Activated CD8-positive, alpha-beta memory T cell treated with anti-CD3 and anti-CD28 coated beads, Interleukin-2, amount 50 U/mL, for 48 hours (primary cell): ENCODE measurements around the gene BMF.

ENCODE experiments used
- DNase-seq: peaks from one replicate; pipeline ENCODE4 v3.0.0-alpha.2; 2020

Gene BMF

DNA sequence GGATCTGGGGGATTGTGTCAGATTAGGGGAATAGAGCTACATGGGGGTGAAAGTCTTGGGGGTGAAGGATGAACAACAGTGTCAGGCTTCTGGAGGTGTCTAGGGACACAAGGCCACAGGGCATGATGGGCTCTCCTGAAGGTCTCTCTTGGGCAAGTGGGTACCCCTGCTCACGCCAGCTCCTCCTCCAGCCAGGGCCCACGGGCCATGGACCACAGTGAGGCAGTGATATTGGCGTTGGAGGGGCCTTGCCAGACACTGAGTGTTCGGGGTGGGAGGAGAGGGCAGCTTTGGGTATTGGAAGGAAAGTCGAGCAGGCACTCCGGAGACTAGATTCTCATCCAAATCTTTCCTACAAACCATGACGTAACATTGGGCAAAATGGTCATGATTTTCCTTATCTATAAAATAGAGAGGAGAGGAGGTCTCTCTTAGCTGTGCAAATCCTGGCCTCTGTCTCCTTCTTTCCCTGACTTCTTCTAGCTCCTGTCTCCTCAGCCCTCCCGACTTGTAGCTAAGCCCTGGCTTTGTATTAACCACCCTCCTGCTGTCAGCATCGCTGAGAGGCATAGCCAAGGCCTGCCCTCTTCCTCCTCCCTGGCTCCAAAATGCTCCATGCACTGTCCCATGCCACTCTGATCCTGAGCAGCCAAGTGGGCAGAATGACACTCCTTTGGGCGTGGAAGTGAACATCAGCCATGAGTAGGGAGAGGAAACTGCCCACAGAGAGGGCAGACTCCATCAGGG, 45.7 kb downstream of the BMF start:
- DNase-seq = no peak

DNA sequence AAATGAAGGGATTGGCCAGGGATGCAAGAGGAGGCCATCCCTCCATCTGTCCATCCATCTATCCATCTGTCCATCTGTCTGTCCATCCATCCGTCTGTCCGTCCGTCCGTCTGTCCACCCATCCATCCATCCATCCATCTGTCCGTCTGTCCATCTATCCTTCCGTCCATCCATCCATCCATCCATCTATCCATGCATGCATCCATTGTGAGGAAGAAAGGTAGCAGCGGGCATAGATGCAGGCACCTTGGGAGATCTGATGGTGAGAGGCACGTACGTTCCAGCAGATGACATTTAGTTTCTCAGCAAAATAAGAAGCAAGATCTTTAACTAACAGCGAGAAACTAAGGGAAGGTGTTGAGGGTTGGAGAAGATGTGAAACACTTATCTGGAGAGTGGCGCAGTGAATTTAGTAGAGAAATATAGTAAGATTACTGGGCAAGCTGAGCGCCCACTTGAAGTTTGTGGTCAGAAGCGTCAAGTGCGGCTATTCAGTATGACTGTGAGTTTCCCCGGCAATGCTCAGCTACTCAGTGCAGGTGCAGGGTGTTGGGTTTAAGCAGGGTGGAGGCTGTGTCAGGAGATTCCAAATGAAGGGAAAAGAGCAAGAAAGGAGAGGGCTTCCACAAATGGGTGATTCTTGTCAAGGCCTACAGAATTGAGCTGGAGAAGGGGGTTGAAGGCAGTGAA, 47.3 kb downstream of the BMF start:
- DNase-seq = no peak

DNA sequence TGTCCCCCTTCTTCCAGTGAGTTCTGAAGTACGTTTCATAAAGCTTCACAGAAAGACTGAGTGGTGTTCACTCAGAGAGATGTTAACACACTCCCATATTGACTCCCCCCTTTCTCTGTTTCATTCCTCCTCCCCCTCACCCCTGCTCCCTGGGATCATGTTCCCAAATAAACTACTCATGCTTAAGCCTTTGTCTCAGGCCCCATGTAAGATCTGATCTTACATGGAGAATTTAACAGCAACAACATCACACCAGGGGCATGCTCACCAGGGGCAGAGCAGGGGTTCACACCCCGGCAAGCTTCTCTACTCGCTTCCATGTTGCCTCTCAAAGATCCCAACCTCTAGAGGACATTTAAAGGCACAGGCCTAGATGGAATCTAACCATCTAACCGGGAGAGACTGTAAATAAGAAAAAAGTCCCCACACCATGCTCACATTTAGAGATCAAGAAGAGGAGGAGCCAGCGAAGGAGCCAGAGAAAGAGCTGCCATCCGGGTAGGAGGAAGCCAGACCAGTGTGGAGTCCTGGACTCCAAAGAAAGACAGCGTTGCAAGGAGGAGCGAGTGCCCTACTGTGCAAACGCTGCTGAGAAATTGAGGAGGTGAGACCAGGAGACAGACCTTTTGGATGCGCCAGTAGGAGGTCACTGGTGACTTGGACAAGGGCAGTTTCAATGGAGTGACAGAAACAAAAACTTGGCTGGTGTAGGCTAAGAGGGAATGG, 48.3 kb downstream of the BMF start:
- no peak for DNase-seq

DNA sequence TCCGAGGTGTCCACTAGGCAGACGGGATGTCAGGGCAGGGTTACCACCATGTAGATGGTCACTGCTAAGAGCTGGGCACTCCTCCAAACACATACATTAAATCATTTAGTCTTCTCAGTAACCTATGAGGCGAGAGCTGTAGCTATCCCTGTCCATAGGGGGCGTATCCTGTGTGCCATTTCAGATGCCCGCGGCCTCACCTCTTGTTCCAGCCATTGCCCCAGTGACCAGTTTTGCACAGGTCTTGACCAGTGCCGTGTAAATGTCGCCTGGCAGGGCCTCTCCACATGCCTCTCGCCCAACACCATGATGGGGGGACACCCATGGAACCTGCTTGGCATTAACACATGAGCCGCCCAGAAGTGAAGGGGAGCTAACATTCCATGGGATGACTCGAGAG, 48.9 kb downstream of the BMF start:
- no peak for DNase-seq

DNA sequence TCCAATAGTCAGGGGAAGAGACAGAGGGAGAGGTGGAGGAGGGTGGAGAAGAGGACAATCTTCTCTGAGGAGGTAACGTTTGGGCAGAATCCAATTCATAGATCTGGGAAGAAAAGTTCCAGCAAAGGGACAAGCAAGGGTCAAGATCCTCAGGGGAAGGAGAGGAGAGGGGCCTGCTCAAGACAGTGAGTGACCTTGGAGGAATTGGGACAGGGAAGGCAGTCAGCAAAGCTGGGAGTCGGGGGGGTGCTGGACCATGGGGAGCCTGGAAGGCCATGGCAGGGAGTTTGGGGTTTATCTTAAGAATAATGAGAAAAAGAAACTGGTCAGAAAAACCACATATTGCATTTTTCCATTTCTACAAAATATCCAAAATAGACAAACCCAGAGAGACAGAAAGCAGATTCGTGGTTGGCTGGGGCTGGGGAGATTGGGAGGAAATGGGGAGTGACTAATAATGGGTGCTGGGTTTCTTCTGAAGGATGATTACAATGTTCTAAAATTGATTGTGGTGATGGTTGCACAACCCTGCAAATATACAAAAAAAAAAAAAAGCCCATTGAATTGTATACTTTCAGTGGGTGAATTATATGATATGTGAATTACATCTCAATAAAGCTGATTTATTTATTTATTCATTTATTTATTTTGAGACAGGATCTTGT, 50.1 kb downstream of the BMF start:
- no peak for DNase-seq

DNA sequence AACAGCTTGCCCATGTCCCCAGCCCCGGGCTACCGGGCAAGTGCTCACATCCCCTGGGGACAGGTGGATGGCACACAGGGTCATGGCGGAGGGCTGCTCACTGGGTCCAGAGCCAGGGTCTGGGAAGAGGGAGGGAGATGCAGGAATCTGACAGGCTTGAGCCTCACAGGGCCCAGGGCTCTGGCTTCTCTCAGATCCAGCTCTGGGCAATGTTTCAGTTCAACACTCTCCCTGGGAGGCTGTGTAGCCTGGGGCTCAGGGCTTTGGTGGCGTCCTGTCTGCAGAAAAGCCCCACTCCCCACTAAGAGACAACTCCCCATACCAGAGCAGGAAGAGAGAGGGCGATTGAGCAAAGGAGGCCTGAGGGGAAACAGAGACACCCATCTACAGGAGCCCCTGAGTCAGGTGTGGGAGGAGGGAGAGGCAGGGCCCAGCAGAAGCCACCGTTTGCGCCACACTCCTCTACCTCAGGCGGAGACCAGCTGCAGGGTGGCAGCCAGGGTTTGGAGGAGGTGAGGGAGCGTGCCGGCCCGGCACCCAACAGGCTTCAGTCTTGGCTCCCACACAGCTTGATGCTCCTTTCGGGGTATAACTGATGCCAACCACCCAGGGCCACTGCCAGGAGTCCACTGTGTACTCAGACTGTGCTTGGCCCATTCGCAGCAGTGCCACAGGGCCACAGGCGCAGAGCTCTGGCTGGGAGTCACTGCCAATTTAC, 52.9 kb downstream of the BMF start:
- no peak for DNase-seq

DNA sequence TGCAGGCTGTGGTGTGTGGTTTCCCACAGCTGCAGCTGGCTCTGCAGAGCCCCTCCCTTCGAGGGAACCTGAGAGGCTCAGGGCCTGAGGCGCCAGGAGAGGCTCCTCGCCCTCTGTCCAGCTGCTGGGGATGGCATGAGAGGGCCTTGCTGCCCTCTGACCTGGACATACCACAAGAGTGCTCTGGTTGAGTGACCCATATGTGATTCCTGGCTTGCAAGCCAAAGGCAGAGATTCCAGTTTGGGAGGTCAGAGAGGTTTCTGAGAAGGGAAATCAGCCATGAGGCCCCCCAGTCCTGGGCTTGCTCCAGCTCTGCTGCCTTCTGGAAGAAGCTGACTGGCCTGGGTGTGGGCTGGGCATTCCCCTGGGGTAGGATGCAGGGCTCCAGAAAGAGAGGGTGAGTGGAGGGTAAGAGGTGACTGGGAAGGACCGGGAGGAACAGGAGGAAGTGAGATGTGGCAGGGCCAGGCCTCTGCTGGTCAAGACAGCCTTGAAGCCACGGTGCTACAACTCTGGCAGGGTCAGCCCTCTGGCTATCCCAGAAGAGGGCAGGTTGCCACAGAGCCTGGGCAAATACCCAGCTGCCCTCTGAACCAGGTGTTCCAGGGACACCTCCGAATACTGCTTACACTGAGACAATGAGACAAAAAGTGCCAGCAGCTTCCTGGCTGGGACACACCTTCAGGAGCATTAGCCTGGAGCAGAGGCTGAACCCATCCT, 53.7 kb downstream of the BMF start:
- no peak for DNase-seq

DNA sequence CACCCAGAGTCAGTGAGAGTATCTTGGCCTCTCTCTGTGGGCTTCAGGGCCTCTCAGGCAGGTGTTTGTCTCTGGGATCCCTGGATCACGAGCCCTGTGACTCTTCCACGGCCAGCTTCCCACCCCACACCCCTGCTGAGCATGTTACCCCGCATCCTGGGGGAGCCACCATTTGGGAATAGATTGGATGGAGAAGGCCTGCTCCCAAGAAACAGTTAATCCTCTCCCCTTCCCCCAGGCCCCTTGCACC, 54.1 kb downstream of the BMF start:
- DNase-seq = no peak

DNA sequence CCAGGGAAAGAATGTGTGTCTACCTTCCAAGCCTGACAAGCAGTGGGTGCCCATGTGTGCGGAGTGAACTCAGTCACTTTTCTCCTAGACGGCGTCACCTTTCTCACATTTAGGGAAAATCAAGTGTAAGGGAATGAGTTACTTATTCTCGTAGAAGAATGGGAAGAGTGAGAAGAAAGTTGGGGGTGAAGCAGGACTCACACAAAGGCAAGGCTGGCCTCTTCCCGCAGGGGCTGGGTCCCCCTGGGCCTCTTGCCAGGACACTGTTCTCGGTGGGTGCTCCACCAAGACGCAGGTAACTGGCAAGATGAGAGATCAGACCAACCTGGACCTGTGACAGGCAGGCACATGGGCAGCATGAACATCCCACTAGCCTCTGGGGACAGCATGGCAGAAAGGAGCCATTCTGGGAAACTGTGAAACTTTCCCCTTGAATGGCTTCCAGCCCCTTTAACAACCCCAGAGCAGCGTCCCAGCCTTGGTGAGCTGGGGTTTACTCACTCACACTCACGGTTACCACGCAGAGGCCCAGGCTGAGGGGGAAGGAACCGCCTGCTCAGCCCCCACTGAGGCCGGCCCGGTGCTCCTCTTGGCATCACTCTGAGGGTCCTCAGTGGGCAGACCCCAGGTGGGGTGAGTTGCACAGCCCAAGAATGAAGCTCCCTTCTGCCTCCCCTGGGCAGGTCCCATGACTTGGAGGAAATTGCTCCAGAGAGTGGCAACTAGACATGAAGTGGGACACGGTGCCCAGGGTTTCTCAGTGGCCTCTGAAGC, 54.7 kb downstream of the BMF start:
- peak; percentile 76 for DNase-seq

DNA sequence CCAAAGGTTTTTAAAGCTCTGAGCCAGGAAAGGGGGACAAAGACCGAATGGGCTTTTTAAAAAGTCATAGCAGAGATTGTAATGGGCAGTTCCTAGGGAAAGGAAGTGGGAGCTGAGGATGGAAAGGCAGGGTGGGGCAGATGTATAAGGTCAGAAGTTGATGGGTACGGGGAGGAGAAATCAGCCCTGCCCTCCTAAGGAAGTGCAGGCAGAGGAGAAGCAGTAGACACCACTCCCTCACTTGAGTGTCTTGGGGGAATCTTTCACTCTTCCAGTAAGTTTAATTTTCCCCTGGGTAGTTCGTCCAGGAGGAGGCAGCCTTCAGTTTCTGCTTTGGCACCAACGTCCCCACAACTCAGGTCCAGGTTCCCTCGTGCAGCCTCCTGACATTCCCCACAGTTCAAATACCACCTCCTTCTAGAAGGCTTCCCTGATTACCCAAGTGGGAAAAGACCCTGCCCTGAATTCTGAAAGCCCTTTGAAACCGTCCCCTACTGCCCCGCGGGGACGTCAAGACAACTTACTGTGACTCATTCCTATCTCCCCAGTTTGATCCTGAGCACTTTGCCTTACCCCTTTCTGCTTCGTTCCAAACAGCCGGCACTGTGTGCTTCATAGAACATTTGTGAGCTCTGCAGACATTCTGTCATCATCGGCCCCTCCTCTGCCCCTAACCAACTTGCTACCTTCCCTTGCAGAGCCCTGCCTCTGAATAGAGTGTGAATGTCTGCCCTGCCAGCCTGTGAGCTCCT, 55.4 kb downstream of the BMF start:
- no peak for DNase-seq

DNA sequence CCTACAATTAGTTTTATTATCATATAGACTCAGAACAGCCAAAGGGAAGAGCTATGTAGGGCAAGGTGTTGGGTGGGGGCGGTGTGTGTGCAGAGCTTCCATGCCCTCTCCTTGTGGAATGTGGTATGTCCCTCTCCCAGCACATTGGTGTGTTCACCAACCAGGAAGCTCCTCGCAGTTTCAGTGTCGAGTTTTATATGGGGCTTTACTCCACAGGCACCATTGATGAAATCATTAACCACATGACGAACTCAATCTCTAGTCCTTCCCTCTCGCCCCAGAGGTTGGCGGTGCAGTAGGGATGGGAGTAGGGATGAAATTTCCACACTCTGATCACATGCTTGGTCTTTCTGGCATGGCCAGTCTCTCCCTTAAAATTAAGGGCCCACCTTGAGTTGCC, 56.1 kb downstream of the BMF start:
- no peak for DNase-seq

DNA sequence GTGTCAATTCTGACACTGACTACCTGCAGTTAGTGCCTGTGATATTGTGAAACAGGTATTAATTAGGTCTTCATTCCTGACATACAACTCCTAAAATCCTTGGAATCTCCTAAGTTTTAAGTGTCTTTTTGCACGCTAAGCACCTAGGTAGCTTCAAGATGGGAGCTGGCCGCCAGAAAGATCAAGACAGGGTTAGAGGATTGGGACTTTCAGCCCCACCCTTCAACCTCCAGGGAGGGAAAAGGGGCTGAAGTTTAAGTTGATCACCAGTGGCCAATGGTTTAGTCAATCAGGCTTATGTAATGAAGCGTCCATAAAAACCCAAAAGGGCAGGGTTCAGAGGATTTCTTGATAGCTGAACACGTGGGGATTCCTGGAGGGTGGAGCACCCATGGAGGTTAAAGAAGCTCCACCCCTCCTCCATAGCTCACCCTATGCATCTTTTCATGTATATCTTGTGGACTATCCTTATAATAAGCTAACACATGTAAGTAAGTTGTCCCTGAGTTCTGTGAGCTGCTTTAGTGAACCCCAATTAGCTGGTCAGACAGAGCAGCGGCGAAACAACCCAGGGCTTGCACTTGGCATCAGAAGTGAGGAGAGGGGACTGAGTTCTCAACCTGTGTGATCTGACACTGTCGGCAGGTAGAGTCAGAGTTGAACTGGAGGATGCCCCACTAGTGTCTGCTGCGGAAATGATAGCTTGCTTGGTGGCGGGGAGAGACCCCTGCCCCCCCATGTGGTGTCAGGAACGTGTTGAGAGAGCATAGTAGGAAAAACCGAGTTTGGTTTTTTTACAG, 56.9 kb downstream of the BMF start:
- DNase-seq = no peak

DNA sequence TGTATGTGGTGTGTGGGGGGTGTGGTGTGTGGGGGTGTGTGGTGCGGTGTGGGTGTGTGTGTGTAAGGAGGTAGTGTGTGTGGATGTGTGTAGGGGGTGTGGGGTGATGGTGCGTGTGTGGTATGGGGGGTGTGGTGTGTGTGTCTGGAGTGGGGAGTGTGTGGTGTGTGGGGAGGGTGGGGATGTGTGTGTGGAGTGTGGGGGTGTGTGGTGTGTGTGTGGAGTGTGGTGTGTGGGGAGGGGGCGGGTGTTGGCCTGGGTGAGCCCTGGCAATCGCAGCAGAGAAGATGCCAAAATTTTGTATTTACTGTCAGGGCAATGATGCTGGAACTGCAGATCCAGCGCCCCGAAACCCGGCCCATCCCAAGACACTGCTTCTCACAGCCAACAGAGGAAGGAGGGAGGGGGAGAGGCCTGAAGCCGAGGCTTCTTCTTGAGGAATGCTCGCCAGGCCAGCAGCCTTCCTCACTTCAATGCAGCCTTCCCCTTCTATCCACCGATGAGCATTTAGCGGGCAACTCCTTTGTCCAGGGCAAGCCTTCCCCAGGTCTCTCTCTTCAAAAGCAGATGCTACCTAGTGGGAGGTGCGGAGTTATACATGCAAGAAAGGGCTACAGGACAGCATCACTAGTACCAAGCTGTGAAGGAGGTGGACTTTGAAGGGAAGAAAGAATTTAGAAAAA, 57.8 kb downstream of the BMF start:
- DNase-seq = no peak

DNA sequence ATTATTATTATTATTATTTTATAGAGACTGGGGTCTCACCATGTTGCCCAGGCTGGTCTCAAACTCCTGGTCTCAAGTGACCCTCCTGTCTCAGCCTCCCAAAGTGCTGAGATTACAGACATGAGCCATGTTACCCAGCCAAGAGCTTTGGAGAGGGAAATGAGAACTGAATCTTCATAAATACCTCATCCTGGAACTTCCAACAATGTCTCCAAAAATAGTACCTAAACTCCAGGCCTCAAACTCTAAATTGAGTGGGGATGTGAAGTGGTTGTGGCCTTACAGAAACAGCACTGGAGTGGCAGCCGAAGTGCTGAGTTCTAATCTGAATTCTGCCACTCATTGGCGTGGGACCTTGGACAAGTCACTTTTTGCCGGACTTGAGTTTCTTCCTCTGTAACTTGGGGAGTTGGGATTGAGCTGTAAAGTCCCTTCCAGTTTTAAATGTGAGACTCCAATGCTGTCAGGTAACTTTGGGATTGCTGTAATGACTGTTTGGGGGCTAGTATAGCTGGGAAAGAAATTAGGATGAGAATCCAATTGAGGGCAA, 59.7 kb downstream of the BMF start:
- DNase-seq = no peak

DNA sequence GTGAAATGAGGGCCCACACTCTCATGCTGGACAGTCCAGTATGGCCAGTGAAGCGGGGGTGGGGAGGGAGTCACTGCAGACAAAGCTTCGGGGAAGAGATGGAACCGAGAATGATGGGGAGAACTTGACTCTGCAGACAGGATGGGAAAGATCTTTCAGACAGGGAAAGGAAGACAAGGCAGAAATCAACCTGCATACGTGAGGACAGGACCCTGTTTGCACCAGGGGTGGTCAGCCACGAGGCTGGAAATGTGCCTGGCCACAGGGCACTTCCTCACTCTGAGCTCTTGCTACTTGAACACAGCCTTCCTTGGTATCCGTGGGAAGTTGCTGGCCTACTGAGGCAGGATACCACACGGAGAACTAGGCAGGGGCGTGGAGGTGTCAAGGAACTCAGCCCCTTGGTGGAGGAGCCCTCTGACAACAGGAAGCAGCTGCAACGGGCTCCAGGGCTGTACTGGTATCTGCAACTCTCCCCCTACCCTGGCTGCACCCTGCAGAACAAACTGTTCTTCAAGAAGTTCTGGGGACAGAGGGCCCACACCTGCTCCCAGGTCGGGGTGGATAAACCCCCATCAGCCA, 60.4 kb downstream of the BMF start:
- DNase-seq = no peak

DNA sequence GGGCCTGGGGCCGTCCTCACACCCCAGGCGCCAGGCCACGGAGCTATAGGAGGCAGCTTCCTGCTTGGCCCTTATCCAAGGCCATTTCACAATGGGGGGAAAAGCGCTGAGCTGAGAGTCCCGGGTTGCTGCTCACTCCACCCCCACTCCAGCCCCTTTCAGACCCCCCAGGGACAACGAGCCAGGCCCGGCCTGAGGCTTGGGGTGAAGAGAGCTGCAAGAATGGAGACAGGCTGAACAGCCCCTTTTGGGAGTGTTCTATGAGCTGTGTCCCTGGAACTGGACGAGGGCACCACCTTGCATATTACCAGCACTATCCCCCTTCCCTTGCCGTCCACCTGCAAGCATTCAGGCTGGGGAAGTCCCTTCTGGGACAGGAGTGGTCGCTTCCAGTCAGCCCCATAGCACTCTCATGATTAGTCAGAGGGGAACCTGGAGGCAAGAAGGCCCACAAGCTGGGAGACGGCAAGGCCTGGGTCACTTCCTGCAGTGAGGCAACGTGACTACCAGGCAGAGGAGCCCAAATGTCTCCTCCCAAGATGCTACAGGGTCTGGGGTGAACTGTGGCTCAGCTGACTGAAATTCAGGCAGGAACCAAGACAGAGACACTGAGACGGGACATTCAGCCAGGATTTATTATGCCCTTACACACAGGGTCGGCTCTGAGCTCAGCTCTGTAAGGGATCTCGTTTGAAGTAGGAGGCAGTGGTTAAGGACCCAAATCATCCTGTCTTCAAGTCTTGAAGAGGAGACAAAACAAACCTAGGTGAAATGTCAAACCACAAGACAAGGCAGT, 61.1 kb downstream of the BMF start:
- DNase-seq = peak; percentile 79

DNA sequence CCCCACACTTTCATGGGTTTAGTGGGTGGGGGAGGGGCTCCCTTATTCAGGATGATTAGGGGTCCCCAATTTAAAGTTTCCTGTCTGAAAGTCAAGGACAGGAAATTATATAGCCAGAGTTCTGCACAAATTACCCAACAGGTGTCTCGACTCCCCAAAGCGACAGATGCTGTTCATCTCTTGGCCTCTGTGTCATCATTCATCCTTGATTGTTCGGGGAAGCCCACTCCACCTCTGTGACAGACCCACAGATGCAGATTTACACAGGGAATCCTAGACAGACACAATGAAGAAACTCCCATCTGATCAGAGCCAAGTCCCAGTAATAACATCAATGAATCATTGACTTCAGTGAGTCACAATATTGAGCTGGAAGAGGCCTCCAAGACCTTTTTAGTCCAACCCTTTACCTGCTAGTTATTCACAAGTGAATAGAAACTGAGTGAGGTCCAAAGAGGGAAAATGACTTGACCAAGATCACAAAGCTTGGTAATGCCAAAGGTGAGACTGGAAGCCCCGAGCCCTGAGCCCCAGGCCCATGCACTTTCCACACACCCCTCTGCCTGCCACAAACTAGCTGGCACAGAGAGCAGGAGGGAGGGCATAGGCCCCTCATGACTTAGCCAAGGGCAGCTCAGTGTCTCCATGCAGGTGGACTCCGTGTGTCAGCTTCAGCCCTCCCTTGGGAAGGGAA, 61.8 kb downstream of the BMF start:
- no peak for DNase-seq
